Measurements from ENCODE around the gene ABCC1.

Gene ABCC1

GRCh38 chr16:16050106-16050505, 100.7 kb downstream of the ABCC1 start:
- no peak for DNase-seq

GRCh38 chr16:16051132-16051531, 101.7 kb downstream of the ABCC1 start:
- no peak for DNase-seq

GRCh38 chr16:16052916-16053315, 103.5 kb downstream of the ABCC1 start:
- DNase-seq, result no peak

GRCh38 chr16:16057102-16057501, 107.7 kb downstream of the ABCC1 start:
- DNase-seq, result no peak

- DNase-seq, result no peak
Observed at GRCh38 chr16:16059160-16059559, 109.7 kb downstream of the ABCC1 start.

- DNase-seq, result no peak
Observed at GRCh38 chr16:16059895-16060590, 110.6 kb downstream of the ABCC1 start.

GRCh38 chr16:16062023-16062937, 112.9 kb downstream of the ABCC1 start:
- DNase-seq, result no peak

- no peak for DNase-seq
Observed at GRCh38 chr16:16063683-16064082, 114.3 kb downstream of the ABCC1 start.

- no peak for DNase-seq
Observed at GRCh38 chr16:16064874-16065384, 115.5 kb downstream of the ABCC1 start.

GRCh38 chr16:16067127-16067526, 117.7 kb downstream of the ABCC1 start:
- no peak for DNase-seq

GRCh38 chr16:16071631-16072244, 122.3 kb downstream of the ABCC1 start:
- DNase-seq, result no peak

- no peak for DNase-seq
Observed at GRCh38 chr16:16073001-16073545, 123.7 kb downstream of the ABCC1 start.

GRCh38 chr16:16073891-16074881, 124.8 kb downstream of the ABCC1 start:
- no peak for DNase-seq

- DNase-seq, result no peak
Observed at GRCh38 chr16:16075488-16076422, 126.3 kb downstream of the ABCC1 start.

- no peak for DNase-seq
Observed at GRCh38 chr16:16076423-16076813, 127.0 kb downstream of the ABCC1 start.

- no peak for DNase-seq
Observed at GRCh38 chr16:16080465-16081065, 131.1 kb downstream of the ABCC1 start.

- no peak for DNase-seq
Observed at GRCh38 chr16:16081141-16081540, 131.7 kb downstream of the ABCC1 start.

- DNase-seq, result no peak
Observed at GRCh38 chr16:16082255-16082654, 132.8 kb downstream of the ABCC1 start.

GRCh38 chr16:16083421-16084156, 134.2 kb downstream of the ABCC1 start:
- DNase-seq, result no peak

GRCh38 chr16:16084874-16085273, 135.5 kb downstream of the ABCC1 start:
- no peak for DNase-seq

Measured in activated CD4-positive, CD25-positive, alpha-beta regulatory T cell treated with anti-CD3 and anti-CD28 coated beads, Interleukin-2, amount 50 U/mL, for 72 hours (primary cell).